ENCODE measurements around the gene KIF2A.

The KIF2A gene

GRCh38 chr5:62403411-62404250 is 97.6 kb downstream of the KIF2A start, which contains the start of gene DIMT1:
Gene DIMT1, minus strand, starts transcription at chr5:62403905. Its CDS starts 133 bp downstream, at chr5:62403772.
- H3K4me2 ChIP-seq (ENCODE audit: low read length): peak within 1 kb of the TSS; percentile 82

DNA sequence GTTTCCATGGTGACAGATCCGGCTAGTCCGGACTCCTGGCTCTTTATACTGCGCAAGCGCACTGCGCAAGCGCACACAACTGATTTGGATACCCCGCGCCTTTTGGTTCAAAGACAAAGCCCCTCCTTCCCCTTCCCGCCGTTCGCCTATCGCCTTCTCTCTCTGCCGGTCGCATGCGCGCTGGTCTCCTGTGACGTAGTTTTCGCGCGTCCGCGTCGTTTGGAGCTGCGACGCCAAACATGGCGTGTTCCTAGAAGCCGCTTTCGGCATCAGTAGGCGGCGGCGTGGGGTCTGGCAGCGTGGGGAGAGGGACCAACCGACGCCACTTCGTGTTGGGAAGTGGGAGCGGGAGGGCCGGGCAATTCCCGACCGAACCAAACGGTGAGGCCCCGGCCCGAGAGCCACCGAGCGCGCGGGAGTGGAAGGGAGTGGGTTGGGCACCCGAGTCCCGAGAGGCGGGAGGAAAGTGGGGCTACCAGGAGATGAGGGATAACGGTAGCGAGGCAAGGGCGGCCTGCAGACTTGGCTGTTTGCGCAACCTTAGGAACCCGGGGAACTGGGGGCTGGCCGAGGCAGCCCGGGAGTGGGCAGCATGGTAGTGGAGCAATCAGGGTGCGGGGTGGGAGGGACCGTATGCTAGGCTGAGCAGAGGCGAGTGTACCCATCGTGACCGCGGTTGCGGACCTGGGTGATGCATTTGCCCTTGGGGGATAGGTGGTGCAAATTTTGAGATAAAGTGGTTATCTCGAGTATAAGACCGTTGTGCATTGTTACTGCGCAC is 106.7 kb downstream of the KIF2A start, which contains the start of gene IPO11:
TSS of gene IPO11 (plus strand) at position 215 of the 781 bp plus-strand sequence. CDS start 24,517 bp downstream, outside the sequence.
- H3K9me3 ChIP-seq (ENCODE audit: control insufficient read depth, low read length): no peaks in the 10 kb centered on the region
- no peaks in the 10 kb centered on the region for H3K27me3 ChIP-seq (ENCODE audit: control insufficient read depth, insufficient read depth, low read length)
- H3K4me1 ChIP-seq: peaks cover 4% of the 10 kb centered on the region
- H3K9ac ChIP-seq: peak within 1 kb of the TSS; percentile 25
- H3K36me3 ChIP-seq (ENCODE audit: control insufficient read depth, insufficient read depth, low read length): no peaks in the 10 kb centered on the region
- H2AFZ ChIP-seq: peak within 1 kb of the TSS; percentile 95
- TF ChIP-seq CTCF (IDR thresholded peaks at IDR 0.05): peak; percentile 7
- peak within 1 kb of the TSS; percentile 85 for H3K4me2 ChIP-seq (ENCODE audit: low read length)
- peak within 1 kb of the TSS; percentile 88 for H3K4me3 ChIP-seq (ENCODE audit: low read depth, low read length)
- peaks cover 18% of the 10 kb centered on the region for H3K79me2 ChIP-seq
- H3K27ac ChIP-seq: peak within 1 kb of the TSS; percentile 65

More at GRCh38 chr5:62403411-62404250, 97.6 kb downstream of the KIF2A start, which contains the start of gene DIMT1:
- no peaks in the 10 kb centered on the region for H3K79me2 ChIP-seq
- TF ChIP-seq CTCF (IDR thresholded peaks at IDR 0.05): no peak
- peak within 1 kb of the TSS; percentile 74 for H3K9ac ChIP-seq
- H3K27ac ChIP-seq: peak within 1 kb of the TSS; percentile 86
- H3K27me3 ChIP-seq (ENCODE audit: control insufficient read depth, insufficient read depth, low read length): no peaks in the 10 kb centered on the region
- peak within 1 kb of the TSS; percentile 84 for H3K4me3 ChIP-seq (ENCODE audit: low read depth, low read length)
- peaks cover 8% of the 10 kb centered on the region for H3K4me1 ChIP-seq
- H3K36me3 ChIP-seq (ENCODE audit: control insufficient read depth, insufficient read depth, low read length): no peaks in the 10 kb centered on the region
- H2AFZ ChIP-seq: peak within 1 kb of the TSS; percentile 99
- H3K9me3 ChIP-seq (ENCODE audit: control insufficient read depth, low read length): no peaks in the 10 kb centered on the region

- H3K4me1 ChIP-seq: peaks cover 4% of the 10 kb centered on the region
- H3K4me3 ChIP-seq (ENCODE audit: low read depth, low read length): peak overlapping the region; percentile 88
- no peak overlapping the region for H3K27ac ChIP-seq
- peaks cover 23% of the 10 kb centered on the region for H3K79me2 ChIP-seq
- H3K36me3 ChIP-seq (ENCODE audit: control insufficient read depth, insufficient read depth, low read length): no peaks in the 10 kb centered on the region
- H3K9ac ChIP-seq: no peak overlapping the region
- H3K9me3 ChIP-seq (ENCODE audit: control insufficient read depth, low read length): no peaks in the 10 kb centered on the region
- H3K27me3 ChIP-seq (ENCODE audit: control insufficient read depth, insufficient read depth, low read length): no peaks in the 10 kb centered on the region
- TF ChIP-seq CTCF (IDR thresholded peaks at IDR 0.05): no peak
- H3K4me2 ChIP-seq (ENCODE audit: low read length): peak overlapping the region; percentile 85
- H2AFZ ChIP-seq: no peak overlapping the region
Measured at GRCh38 chr5:62413711-62414110, 107.7 kb downstream of the KIF2A start.

DNA sequence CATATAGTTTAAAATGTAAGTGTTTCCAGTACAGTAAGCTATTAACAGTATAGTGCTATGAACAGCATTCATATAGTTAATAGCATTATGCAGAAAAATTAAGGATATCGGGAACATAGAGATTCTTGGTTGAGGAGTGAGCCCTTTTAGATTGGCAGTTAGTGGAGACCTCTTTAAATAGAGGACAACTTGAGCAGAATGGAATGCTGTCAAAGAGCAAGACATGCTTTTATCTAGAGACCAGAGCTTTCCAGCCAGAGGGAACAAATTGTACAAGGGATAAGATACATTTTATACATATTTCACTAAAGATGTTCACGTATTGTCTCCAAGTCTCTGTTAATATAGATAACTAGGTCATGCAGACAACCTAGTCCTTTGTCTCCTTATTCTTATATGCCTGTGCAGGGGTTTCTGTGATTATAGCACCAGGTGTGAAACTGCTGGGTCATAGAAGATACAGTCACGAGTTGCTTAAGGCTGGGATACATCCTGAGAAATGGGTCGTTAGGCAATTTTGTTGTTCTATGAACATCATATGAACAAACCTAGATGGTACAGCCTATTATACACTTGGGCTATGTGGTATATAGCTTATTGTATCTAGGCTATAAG is 112.6 kb downstream of the KIF2A start:
- no peak for TF ChIP-seq CTCF (IDR thresholded peaks at IDR 0.05)
- no peaks in the 10 kb centered on the region for H3K36me3 ChIP-seq (ENCODE audit: control insufficient read depth, insufficient read depth, low read length)
- H3K4me3 ChIP-seq (ENCODE audit: low read depth, low read length): no peak overlapping the region
- H3K4me1 ChIP-seq: peaks cover 11% of the 10 kb centered on the region
- peaks cover 27% of the 10 kb centered on the region for H3K79me2 ChIP-seq
- no peak overlapping the region for H3K27ac ChIP-seq
- H3K9ac ChIP-seq: no peak overlapping the region
- no peak overlapping the region for H2AFZ ChIP-seq
- H3K4me2 ChIP-seq (ENCODE audit: low read length): no peak overlapping the region
- H3K9me3 ChIP-seq (ENCODE audit: control insufficient read depth, low read length): no peaks in the 10 kb centered on the region
- no peaks in the 10 kb centered on the region for H3K27me3 ChIP-seq (ENCODE audit: control insufficient read depth, insufficient read depth, low read length)
